ENCODE results near the gene KDM2A.

The KDM2A gene

DNA sequence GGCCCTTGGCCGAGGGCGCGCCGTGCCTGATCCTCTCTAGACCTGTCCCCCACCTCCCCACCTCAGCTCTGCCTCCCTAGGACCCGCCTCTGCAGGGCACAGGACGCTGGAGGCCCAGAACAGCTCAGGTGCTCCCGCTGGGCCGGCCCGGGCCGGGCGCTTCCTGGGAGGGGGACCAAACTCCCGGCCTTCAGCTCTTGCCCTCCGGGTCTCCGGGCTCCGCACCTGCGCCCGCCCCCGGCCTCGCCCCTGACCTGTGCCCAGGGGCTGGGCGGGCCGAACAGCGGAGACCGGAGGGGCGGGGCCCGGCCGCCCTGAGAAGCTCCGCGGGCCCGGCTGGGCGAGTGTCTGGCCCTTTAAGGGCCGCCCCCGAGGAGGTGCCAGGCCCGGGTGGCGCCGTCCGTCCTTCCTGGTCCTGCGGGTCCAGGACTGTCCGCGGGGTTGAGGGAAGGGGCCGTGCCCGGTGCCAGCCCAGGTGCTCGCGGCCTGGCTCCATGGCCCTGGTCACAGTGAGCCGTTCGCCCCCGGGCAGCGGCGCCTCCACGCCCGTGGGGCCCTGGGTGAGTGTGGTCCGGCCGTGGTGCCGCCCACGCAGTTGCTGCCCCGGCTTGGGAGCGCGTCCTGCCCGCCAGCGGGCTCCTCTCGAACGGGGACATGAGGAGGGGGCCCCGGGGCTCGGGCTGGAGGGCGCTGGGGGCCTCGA, 184.2 kb downstream of the KDM2A start, which contains the start of gene SSH3:
Gene SSH3, plus strand, starts transcription at position 399 of the 703 bp plus-strand sequence. Its CDS starts 96 bp downstream, at position 495.
- no peak within 1 kb of the TSS for H3K4me3 ChIP-seq (ENCODE audit: low read depth, low read length)
- TF ChIP-seq, protein P1, sequence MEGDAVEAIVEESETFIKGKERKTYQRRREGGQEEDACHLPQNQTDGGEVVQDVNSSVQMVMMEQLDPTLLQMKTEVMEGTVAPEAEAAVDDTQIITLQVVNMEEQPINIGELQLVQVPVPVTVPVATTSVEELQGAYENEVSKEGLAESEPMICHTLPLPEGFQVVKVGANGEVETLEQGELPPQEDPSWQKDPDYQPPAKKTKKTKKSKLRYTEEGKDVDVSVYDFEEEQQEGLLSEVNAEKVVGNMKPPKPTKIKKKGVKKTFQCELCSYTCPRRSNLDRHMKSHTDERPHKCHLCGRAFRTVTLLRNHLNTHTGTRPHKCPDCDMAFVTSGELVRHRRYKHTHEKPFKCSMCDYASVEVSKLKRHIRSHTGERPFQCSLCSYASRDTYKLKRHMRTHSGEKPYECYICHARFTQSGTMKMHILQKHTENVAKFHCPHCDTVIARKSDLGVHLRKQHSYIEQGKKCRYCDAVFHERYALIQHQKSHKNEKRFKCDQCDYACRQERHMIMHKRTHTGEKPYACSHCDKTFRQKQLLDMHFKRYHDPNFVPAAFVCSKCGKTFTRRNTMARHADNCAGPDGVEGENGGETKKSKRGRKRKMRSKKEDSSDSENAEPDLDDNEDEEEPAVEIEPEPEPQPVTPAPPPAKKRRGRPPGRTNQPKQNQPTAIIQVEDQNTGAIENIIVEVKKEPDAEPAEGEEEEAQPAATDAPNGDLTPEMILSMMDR (IDR thresholded peaks at IDR 0.05; ENCODE audit: insufficient read depth, low read depth, low read length, missing control alignments), result no peak
- DNase-seq (ENCODE audit: low read depth), result no peak

DNA sequence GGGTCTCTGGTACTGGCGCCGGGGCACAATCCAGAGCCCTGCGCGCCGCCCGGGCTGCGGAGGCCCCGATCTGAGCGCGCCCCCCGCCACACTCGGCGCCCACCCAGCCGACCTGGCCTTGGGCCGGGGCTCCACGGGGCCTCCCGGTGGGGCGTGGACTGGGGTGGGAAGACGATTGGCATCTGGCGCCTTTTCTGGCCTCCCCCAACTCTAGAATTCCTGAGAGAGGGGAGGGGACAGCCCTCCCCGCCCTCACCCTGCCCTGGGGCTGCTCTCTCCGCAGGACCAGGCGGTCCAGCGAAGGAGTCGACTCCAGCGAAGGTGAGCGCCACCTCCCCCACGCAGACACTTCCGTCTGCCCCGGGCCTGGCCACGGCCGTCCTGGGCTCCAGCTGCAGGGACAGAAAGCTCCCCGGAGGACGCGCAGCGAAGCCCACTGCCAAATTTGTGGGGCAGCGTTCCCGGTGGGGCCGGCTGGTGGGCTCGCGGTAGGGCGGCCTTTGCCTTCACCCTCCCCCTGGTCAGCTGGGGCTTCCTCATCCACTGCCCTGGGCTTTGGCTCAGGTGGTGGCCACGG, 184.9 kb downstream of the KDM2A start:
- DNase-seq (ENCODE audit: low read depth), result no peak
- TF ChIP-seq, protein P1 (IDR thresholded peaks at IDR 0.05; ENCODE audit: insufficient read depth, low read depth, low read length, missing control alignments), result no peak
- H3K4me3 ChIP-seq (ENCODE audit: low read depth, low read length), result no peak overlapping the region

DNA sequence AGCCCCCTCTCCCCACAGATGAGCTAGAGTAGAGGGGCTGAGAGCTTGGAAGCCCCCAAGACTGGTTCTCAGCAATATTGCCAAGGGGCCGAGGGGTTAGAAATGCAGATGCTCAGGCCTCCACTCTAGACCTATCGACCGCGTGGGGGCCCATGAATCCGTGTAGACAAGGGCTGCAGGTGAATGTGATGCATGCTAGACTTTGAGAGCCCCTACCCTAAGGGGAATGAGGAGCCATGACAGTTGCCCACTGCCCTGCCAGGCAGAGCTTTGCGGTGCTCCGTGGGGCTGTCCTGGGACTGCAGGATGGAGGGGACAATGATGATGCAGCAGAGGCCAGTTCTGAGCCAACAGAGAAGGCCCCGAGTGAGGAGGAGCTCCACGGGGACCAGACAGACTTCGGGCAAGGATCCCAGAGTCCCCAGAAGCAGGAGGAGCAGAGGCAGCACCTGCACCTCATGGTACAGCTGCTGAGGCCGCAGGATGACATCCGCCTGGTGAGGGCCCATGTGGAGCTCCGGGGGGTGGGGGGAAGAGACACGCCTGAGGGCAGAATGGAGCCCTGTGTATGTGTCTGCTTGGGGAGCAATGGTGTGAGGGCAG, 185.5 kb downstream of the KDM2A start:
- no peak for DNase-seq (ENCODE audit: low read depth)
- TF ChIP-seq, protein P1 (IDR thresholded peaks at IDR 0.05; ENCODE audit: insufficient read depth, low read depth, low read length, missing control alignments), result no peak
- no peak overlapping the region for H3K4me3 ChIP-seq (ENCODE audit: low read depth, low read length)

DNA sequence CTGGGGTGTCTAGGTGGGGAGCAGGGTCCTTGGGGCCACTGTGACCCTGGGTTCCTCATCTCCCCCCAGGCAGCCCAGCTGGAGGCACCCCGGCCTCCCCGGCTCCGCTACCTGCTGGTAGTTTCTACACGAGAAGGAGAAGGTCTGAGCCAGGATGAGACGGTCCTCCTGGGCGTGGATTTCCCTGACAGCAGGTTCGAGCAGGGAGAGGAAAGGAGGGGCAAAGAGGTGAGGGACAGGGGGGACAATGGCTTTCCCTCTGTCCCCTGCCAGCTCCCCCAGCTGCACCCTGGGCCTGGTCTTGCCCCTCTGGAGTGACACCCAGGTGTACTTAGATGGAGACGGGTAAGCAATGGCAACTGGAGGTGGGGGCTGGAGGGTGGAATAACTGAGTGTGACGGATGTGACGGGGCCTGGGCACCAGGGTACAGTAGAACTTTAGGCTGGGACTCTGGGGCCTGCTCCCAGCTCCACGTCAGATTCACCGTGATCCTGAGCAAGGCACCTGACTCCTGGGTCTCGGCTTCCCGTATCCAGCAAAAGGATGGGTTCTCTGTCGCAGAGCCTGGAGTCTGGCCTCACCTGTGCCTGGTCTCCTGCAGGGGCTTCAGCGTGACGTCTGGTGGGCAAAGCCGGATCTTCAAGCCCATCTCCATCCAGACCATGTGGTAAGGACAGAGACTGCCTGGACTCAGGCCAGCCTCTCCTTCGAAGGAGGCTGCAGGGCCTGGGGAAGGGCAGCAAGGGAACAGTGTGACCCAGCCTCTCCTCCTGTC, 187.9 kb downstream of the KDM2A start:
- no peak for DNase-seq (ENCODE audit: low read depth)
- TF ChIP-seq, protein P1 (IDR thresholded peaks at IDR 0.05; ENCODE audit: insufficient read depth, low read depth, low read length, missing control alignments), result no peak
- H3K4me3 ChIP-seq (ENCODE audit: low read depth, low read length), result no peak overlapping the region

DNA sequence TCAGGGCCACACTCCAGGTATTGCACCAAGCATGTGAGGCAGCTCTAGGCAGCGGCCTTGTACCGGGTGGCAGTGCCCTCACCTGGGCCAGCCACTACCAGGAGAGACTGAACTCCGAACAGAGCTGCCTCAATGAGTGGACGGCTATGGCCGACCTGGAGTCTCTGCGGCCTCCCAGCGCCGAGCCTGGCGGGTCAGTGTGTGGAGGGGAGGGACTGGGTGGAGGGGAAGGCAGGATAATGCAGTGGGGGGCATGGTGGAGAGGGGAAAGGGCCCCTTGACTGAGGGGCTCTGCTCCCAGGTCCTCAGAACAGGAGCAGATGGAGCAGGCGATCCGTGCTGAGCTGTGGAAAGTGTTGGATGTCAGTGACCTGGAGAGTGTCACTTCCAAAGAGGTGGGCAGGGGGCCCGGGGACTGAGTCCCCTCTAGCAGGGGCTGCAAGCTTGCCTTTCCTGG, 188.5 kb downstream of the KDM2A start:
- TF ChIP-seq, protein P1 (IDR thresholded peaks at IDR 0.05; ENCODE audit: insufficient read depth, low read depth, low read length, missing control alignments), result no peak
- no peak overlapping the region for H3K4me3 ChIP-seq (ENCODE audit: low read depth, low read length)
- no peak for DNase-seq (ENCODE audit: low read depth)
